Vagina (tissue), 2 donors: ENCODE results near the gene PGLYRP3.

Source experiments
- POLR2A ChIP-seq, 2 donors: fragments of 450-650 bp; IDR thresholded peaks; one replicate each; pipeline ENCODE4 v1.6.1; 2017; ENCODE audit warnings: antibody characterized with exemption in 2 of 2, mild to moderate bottlenecking in 2 of 2, moderate library complexity in 2 of 2
- POLR2AphosphoS5 ChIP-seq, 2 donors: sonication (generic); formaldehyde crosslinking; IDR thresholded peaks; one replicate each; pipeline ENCODE4 v1.9.0; 2017; ENCODE audit warnings: antibody characterized with exemption in 2 of 2, mild to moderate bottlenecking in 2 of 2, low read depth in 1 of 2; ENCODE audit not compliant: insufficient read depth in 1 of 2
- TF ChIP-seq, protein P1 (sequence below), 3 experiments: fragments of 450-650 bp in 2 of 3; fragments of 200-600 bp in 1 of 3; sonication (generic) in 1 of 3; IDR thresholded peaks; one replicate each; pipeline ENCODE4 v1.5.1; 2017 to 2019; ENCODE audit warnings: antibody characterized with exemption in 3 of 3, mild to moderate bottlenecking in 2 of 3, moderate library complexity in 2 of 3

DNA sequence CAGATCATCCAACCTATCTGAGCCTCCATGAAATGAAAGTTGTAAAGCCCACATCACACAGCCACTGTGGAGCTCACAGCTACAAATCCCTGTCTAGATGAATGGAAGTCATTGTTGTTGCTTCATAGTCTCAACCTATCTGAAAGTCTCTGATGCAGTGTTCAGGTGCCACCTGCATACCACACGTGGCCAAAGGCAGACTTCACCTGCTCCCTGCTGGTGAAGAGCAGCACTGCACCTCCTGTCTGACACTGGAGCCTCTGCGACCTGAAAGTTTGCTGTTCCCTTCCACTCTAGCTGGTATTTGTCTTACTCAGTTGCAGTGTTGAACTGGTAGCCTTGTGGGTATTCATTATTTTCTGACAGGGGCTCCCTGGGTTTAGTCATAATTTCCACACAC lies 34.9 kb downstream of the PGLYRP3 start:
- TF ChIP-seq, protein P1, sequence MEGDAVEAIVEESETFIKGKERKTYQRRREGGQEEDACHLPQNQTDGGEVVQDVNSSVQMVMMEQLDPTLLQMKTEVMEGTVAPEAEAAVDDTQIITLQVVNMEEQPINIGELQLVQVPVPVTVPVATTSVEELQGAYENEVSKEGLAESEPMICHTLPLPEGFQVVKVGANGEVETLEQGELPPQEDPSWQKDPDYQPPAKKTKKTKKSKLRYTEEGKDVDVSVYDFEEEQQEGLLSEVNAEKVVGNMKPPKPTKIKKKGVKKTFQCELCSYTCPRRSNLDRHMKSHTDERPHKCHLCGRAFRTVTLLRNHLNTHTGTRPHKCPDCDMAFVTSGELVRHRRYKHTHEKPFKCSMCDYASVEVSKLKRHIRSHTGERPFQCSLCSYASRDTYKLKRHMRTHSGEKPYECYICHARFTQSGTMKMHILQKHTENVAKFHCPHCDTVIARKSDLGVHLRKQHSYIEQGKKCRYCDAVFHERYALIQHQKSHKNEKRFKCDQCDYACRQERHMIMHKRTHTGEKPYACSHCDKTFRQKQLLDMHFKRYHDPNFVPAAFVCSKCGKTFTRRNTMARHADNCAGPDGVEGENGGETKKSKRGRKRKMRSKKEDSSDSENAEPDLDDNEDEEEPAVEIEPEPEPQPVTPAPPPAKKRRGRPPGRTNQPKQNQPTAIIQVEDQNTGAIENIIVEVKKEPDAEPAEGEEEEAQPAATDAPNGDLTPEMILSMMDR (IDR thresholded peaks at IDR 0.05): no peak
- TF ChIP-seq POLR2A (IDR thresholded peaks at IDR 0.05): no peak
- TF ChIP-seq POLR2AphosphoS5 (IDR thresholded peaks at IDR 0.05; ENCODE audit: insufficient read depth in 1 of 2, low read depth in 1 of 2): no peak
